ENCODE data around the gene TMEM94. TPM values are rescaled to one million over a fixed set of nuclear protein-coding genes. Genes with fewer than 3 reads are reported as not detected.

TMEM94 gene
- total RNA-seq, 4 donors from 2014 or later = 56.5 to 85.5 (median 60.0) TPM

- ATAC-seq (no peak), DNase-seq (no peak)
- Histone ChIP-seq H3K27me3 (peaks cover 8 to 17% (median 12%) of the 10 kb centered on the region in 3 donors), H3K4me1 (peaks cover 5 to 9% of the 10 kb centered on the region in 2 donors), H3K4me3 (peak overlapping the region in 1 of 4 donors; percentile 64), H3K9me3 (no peaks in the 10 kb centered on the region), H3K27ac (no peak overlapping the region), H3K36me3 (no peaks in the 10 kb centered on the region)
- in situ Hi-C loops (cut with MboI; ENCODE audit: low sequenced_read_pairs in 4 of 4) (loop anchor here in 3 of 4 donors (25.0 kb wide), 1 partner anchor 214 kb away; no protein-coding TSS in a partner anchor), intact Hi-C loops (cut with DNase I; ENCODE audit: low total_unique reads) (no loop called here)
- TF ChIP-seq POLR2A (IDR thresholded peaks at IDR 0.05) = no peak
- TF ChIP-seq CTCF (IDR thresholded peaks at IDR 0.05 in 4 of 5, conservative IDR thresholded peaks at IDR 0.05 in 1 of 5) = no peak
Observed at GRCh38 chr17:75526555-75527270, 70.3 kb downstream of the TMEM94 start.

GRCh38 chr17:75530837-75531720 is 74.6 kb downstream of the TMEM94 start:
- H3K4me1 ChIP-seq = peaks cover 2 to 6% of the 10 kb centered on the region in 2 donors
- H3K9me3 ChIP-seq = no peaks in the 10 kb centered on the region
- no peak overlapping the region for H3K4me3 ChIP-seq
- H3K27me3 ChIP-seq = peaks cover 8 to 16% (median 10%) of the 10 kb centered on the region in 3 donors
- H3K27ac ChIP-seq = no peak overlapping the region
- DNase-seq = no peak
- no peak for ATAC-seq
- TF ChIP-seq POLR2A (IDR thresholded peaks at IDR 0.05) (no peak), CTCF (IDR thresholded peaks at IDR 0.05 in 4 of 5, conservative IDR thresholded peaks at IDR 0.05 in 1 of 5) (no peak)
- H3K36me3 ChIP-seq = no peaks in the 10 kb centered on the region
- intact Hi-C loops (cut with DNase I; ENCODE audit: low total_unique reads) = no loop called here
- in situ Hi-C loops (cut with MboI; ENCODE audit: low sequenced_read_pairs in 4 of 4) = loop anchor here in 3 of 4 donors (25.0 kb wide), 1 partner anchor 219 kb away; no protein-coding TSS in a partner anchor

- Histone ChIP-seq H3K36me3 (no peaks in the 10 kb centered on the region), H3K9me3 (no peaks in the 10 kb centered on the region), H3K4me1 (no peaks in the 10 kb centered on the region), H3K4me3 (no peak overlapping the region), H3K27me3 (peaks cover 2 to 10% (median 4%) of the 10 kb centered on the region in 3 donors), H3K27ac (no peak overlapping the region)
- no peak for ATAC-seq
- no peak for DNase-seq
- intact Hi-C loops (cut with DNase I; ENCODE audit: low total_unique reads) (no loop called here), in situ Hi-C loops (cut with MboI; ENCODE audit: low sequenced_read_pairs in 4 of 4) (loop anchor here in 3 of 4 donors (25.0 kb wide), 1 partner anchor 219 kb away; no protein-coding TSS in a partner anchor)
- TF ChIP-seq POLR2A (IDR thresholded peaks at IDR 0.05) (no peak), CTCF (IDR thresholded peaks at IDR 0.05 in 4 of 5, conservative IDR thresholded peaks at IDR 0.05 in 1 of 5) (no peak)
Observed at GRCh38 chr17:75531721-75532072, 75.3 kb downstream of the TMEM94 start.

DNA sequence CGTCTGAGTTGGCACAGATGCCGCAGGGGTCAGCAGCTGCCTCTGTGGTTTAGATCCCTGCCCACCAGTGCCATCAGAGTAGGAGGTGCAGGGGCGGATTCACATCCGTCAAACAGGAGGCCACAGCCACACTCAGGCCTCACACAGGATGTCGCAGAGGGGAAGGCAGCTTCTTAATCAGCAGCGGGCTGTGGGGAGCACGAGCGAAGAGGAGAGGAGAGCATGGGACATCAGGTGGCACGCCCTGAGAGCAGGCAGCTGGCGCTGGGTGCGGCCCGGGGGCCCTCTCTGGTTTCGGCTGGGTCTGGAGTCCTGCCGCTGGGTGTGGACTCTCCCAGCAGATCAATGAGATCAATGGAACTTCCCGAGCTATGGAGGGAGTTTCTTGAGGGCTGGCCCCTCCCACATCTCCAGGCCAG is 78.7 kb downstream of the TMEM94 start:
- no peak overlapping the region for H3K4me3 ChIP-seq
- TF ChIP-seq CTCF (IDR thresholded peaks at IDR 0.05 in 4 of 5, conservative IDR thresholded peaks at IDR 0.05 in 1 of 5) = no peak
- TF ChIP-seq POLR2A (IDR thresholded peaks at IDR 0.05) = no peak
- no peak for ATAC-seq
- no peak overlapping the region for H3K27ac ChIP-seq
- H3K4me1 ChIP-seq = no peaks in the 10 kb centered on the region
- in situ Hi-C loops (cut with MboI; ENCODE audit: low sequenced_read_pairs in 4 of 4) = loop anchor here in 3 of 4 donors (25.0 kb wide), 1 partner anchor 223 kb away; no protein-coding TSS in a partner anchor
- DNase-seq = no peak
- H3K27me3 ChIP-seq = no peaks in the 10 kb centered on the region
- no peaks in the 10 kb centered on the region for H3K36me3 ChIP-seq
- intact Hi-C loops (cut with DNase I; ENCODE audit: low total_unique reads) = no loop called here
- H3K9me3 ChIP-seq = no peaks in the 10 kb centered on the region
